ENCODE results near the gene CRKL.

The CRKL gene

DNA sequence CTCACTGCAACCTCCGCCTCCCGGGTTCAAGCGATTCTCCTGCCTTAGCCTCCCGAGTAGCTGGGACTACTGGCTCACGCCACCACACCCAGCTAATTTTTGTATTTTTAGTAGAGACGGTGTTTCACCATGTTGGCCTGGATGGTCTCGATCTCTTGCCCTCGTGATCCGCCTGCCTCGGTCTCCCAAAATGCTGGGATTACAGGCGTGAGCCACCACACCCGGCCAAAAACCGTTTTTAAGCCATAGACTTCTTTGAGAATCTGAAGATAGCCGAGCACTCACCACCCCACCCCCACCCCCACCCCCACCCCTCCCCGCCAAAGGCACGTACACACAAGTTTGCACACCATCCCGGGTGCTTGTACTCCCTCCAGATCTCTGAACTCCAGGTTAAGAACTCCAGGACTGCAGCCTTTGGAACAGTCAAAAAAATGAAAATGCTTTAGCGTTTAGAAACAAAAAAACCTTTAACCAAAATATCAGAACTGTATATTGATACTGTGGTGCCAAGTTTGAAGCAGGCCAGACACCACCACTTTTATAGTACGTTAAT is 1.5 kb downstream of the CRKL start:
- TF ChIP-seq, protein P1, sequence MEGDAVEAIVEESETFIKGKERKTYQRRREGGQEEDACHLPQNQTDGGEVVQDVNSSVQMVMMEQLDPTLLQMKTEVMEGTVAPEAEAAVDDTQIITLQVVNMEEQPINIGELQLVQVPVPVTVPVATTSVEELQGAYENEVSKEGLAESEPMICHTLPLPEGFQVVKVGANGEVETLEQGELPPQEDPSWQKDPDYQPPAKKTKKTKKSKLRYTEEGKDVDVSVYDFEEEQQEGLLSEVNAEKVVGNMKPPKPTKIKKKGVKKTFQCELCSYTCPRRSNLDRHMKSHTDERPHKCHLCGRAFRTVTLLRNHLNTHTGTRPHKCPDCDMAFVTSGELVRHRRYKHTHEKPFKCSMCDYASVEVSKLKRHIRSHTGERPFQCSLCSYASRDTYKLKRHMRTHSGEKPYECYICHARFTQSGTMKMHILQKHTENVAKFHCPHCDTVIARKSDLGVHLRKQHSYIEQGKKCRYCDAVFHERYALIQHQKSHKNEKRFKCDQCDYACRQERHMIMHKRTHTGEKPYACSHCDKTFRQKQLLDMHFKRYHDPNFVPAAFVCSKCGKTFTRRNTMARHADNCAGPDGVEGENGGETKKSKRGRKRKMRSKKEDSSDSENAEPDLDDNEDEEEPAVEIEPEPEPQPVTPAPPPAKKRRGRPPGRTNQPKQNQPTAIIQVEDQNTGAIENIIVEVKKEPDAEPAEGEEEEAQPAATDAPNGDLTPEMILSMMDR (IDR thresholded peaks at IDR 0.05; ENCODE audit: unreplicated experiment in 3 of 3) = no peak
- Mint-ChIP-seq H3K36me3 (ENCODE audit: low read depth) (peaks cover 13% of the 10 kb centered on the region), H3K4me1 (peaks cover 37% of the 10 kb centered on the region), H3K4me3 (peak overlapping the region; percentile 86 to 99 (median 99)), H3K27me3 (ENCODE audit: low read depth) (no peaks in the 10 kb centered on the region), H3K27ac (peak overlapping the region; percentile 82 to 96 (median 95)), H3K9me3 (no peaks in the 10 kb centered on the region)

DNA sequence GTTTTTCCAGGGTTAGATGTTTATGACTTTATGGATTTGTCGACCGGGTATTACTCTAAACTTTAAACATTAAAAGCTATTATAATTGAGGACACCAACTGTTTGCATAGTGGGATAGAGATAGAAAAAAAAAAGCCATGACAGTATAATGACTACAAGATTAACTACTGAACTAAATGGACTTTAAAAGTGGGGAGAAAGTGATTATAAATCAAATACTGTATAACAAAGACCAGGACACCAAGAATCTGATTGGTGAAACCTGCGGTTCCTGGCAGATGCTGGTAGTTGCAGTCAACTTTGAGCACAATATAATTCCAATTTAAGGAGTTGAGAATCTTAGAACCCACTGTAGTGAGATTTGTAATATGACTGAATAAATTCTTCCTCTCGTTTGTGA is 2.5 kb downstream of the CRKL start:
- TF ChIP-seq, protein P1 (IDR thresholded peaks at IDR 0.05; ENCODE audit: unreplicated experiment in 3 of 3) = no peak
- peak overlapping the region; percentile 24 to 82 (median 41) for H3K27ac Mint-ChIP-seq
- peak overlapping the region; percentile 86 to 99 (median 99) for H3K4me3 Mint-ChIP-seq
- peaks cover 37% of the 10 kb centered on the region for H3K4me1 Mint-ChIP-seq
- peaks cover 18% of the 10 kb centered on the region for H3K36me3 Mint-ChIP-seq (ENCODE audit: low read depth)
- H3K9me3 Mint-ChIP-seq = no peaks in the 10 kb centered on the region
- H3K27me3 Mint-ChIP-seq (ENCODE audit: low read depth) = no peaks in the 10 kb centered on the region

DNA sequence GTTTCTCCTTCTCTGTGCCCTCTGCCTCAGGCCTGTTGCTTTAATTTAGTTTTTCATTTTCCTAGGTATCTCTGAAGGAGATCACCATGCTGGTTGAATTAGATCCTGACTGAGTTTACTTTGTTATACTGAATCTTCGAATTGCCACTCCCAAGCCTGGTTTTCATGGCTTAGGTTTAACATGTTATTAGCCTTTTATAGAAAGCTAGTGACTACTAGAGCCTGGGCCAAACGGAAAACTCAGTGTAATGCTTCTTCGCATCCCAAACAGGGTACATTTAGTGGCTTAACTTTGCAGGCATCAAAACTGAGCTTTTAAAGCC is 3.6 kb downstream of the CRKL start:
- Mint-ChIP-seq H3K36me3 (ENCODE audit: low read depth) (peaks cover 20% of the 10 kb centered on the region), H3K4me3 (peak overlapping the region; percentile 86 to 99 (median 99)), H3K27me3 (ENCODE audit: low read depth) (no peaks in the 10 kb centered on the region), H3K9me3 (no peaks in the 10 kb centered on the region), H3K27ac (peak overlapping the region; percentile 25 to 85 (median 57)), H3K4me1 (peaks cover 39% of the 10 kb centered on the region)
- TF ChIP-seq, protein P1 (IDR thresholded peaks at IDR 0.05; ENCODE audit: unreplicated experiment in 3 of 3) = no peak

DNA sequence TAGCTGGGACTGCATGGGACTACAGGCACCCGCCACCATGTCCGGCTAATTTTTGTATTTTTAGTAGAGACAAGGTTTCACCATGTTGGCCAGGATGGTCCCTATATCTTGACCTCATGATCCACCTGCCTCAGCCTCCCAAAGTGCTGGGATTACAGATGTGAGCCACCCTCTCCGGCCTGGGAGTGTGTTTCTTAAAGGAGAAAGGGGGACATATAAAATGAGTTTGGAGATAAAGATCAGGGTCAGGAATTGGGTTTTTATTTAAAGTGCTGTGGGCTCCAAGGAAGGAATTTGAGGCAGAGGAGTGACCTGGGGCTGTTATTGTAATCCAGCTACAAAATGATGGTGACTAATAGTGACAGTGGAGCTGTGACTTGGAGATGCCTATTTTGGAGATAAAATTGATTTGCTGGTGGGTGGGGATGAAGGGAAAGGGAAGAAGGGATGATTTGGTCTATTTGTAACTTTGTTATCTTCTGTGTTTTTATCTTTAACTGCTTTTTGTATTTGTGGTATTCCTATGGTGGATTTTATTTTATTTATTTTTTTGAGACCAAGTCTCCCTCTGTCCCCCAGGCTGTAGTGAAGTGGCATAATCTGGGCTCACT is 5.0 kb downstream of the CRKL start:
- H3K27me3 Mint-ChIP-seq (ENCODE audit: low read depth) = no peaks in the 10 kb centered on the region
- H3K4me1 Mint-ChIP-seq = peaks cover 42% of the 10 kb centered on the region
- peaks cover 28% of the 10 kb centered on the region for H3K36me3 Mint-ChIP-seq (ENCODE audit: low read depth)
- TF ChIP-seq, protein P1 (IDR thresholded peaks at IDR 0.05; ENCODE audit: unreplicated experiment in 3 of 3) = no peak
- H3K27ac Mint-ChIP-seq = peak overlapping the region in 2 of 3 experiments; percentile 5 to 23
- peak overlapping the region; percentile 14 to 68 (median 43) for H3K4me3 Mint-ChIP-seq
- H3K9me3 Mint-ChIP-seq = no peaks in the 10 kb centered on the region

DNA sequence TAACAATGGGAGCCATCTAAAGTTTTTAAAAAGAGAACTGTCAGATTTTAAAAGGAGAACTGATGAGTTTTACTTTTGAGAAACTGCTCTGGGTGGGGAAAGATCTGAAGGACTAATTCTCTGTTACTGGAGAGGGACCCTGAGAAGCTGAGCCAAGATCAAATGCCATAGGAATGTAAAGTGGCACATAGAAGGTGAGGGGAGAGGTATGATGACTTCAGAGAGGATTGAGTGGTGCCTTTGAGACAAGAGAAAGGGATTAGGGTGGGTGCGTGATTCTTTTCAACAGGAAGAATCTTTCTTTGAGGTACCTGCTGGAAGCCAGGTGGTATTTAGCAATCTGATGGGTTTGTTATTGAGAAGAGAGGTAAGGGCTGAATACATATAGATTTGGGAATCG is 9.0 kb downstream of the CRKL start:
- H3K27me3 Mint-ChIP-seq (ENCODE audit: low read depth) = no peaks in the 10 kb centered on the region
- TF ChIP-seq, protein P1 (IDR thresholded peaks at IDR 0.05; ENCODE audit: unreplicated experiment in 3 of 3) = no peak
- peak overlapping the region in 1 of 3 experiments; percentile 16 for H3K27ac Mint-ChIP-seq
- H3K36me3 Mint-ChIP-seq (ENCODE audit: low read depth) = peaks cover 35% of the 10 kb centered on the region
- H3K4me3 Mint-ChIP-seq = no peak overlapping the region
- H3K9me3 Mint-ChIP-seq = no peaks in the 10 kb centered on the region
- peaks cover 20% of the 10 kb centered on the region for H3K4me1 Mint-ChIP-seq

All from nephron (organoid).